ENCODE data around the gene NRXN3. TPM values are rescaled to one million over a fixed set of nuclear protein-coding genes. Genes with fewer than 3 reads are reported as not detected.

The NRXN3 gene
- total RNA-seq, 1 experiment from 2014 or later, result 1.1 TPM

- DNase-seq (ENCODE audit: low read depth), result no peak
These were observed 467.3 kb downstream of the NRXN3 start for GRCh38 chr14:78637489-78637888.

GRCh38 chr14:78637908-78638475 lies 467.8 kb downstream of the NRXN3 start:
- no peak for DNase-seq (ENCODE audit: low read depth)

GRCh38 chr14:78638926-78639325 lies 468.8 kb downstream of the NRXN3 start:
- DNase-seq (ENCODE audit: low read depth), result no peak

GRCh38 chr14:78644824-78645559 lies 474.8 kb downstream of the NRXN3 start:
- no peak for DNase-seq (ENCODE audit: low read depth)

- no peak for DNase-seq (ENCODE audit: low read depth)
These were observed 482.6 kb downstream of the NRXN3 start for GRCh38 chr14:78652727-78653126.

GRCh38 chr14:78653173-78653572 lies 483.0 kb downstream of the NRXN3 start:
- DNase-seq (ENCODE audit: low read depth), result no peak

GRCh38 chr14:78657451-78657850 lies 487.3 kb downstream of the NRXN3 start:
- no peak for DNase-seq (ENCODE audit: low read depth)

GRCh38 chr14:78664841-78665240 lies 494.7 kb downstream of the NRXN3 start:
- DNase-seq (ENCODE audit: low read depth), result no peak

- DNase-seq (ENCODE audit: low read depth), result no peak
These were observed 496.3 kb downstream of the NRXN3 start for GRCh38 chr14:78666336-78667056.

GRCh38 chr14:78667141-78667540 lies 497.0 kb downstream of the NRXN3 start:
- DNase-seq (ENCODE audit: low read depth), result no peak

- DNase-seq (ENCODE audit: low read depth), result no peak
These were observed 503.7 kb downstream of the NRXN3 start for GRCh38 chr14:78673845-78674244.

GRCh38 chr14:78674820-78675219 lies 504.6 kb downstream of the NRXN3 start:
- DNase-seq (ENCODE audit: low read depth), result no peak

GRCh38 chr14:78683206-78683605 lies 513.0 kb downstream of the NRXN3 start:
- DNase-seq (ENCODE audit: low read depth), result no peak

- no peak for DNase-seq (ENCODE audit: low read depth)
These were observed 513.8 kb downstream of the NRXN3 start for GRCh38 chr14:78683981-78684380.

GRCh38 chr14:78688503-78688902 lies 518.3 kb downstream of the NRXN3 start:
- no peak for DNase-seq (ENCODE audit: low read depth)

GRCh38 chr14:78690836-78691235 lies 520.7 kb downstream of the NRXN3 start:
- DNase-seq (ENCODE audit: low read depth), result no peak

- DNase-seq (ENCODE audit: low read depth), result peak; percentile 3
These were observed 527.2 kb downstream of the NRXN3 start for GRCh38 chr14:78697341-78697740.

GRCh38 chr14:78698991-78699390 lies 528.8 kb downstream of the NRXN3 start:
- DNase-seq (ENCODE audit: low read depth), result no peak

GRCh38 chr14:78700236-78700635 lies 530.1 kb downstream of the NRXN3 start:
- DNase-seq (ENCODE audit: low read depth), result peak; percentile 1

- no peak for DNase-seq (ENCODE audit: low read depth)
These were observed 531.1 kb downstream of the NRXN3 start for GRCh38 chr14:78701246-78701645.

GRCh38 chr14:78704965-78705364 lies 534.8 kb downstream of the NRXN3 start:
- no peak for DNase-seq (ENCODE audit: low read depth)

- DNase-seq (ENCODE audit: low read depth), result no peak
These were observed 535.8 kb downstream of the NRXN3 start for GRCh38 chr14:78705989-78706388.

Data from M059J (cell line).